Measurements from ENCODE around the gene JUNB.

JUNB gene

DNA sequence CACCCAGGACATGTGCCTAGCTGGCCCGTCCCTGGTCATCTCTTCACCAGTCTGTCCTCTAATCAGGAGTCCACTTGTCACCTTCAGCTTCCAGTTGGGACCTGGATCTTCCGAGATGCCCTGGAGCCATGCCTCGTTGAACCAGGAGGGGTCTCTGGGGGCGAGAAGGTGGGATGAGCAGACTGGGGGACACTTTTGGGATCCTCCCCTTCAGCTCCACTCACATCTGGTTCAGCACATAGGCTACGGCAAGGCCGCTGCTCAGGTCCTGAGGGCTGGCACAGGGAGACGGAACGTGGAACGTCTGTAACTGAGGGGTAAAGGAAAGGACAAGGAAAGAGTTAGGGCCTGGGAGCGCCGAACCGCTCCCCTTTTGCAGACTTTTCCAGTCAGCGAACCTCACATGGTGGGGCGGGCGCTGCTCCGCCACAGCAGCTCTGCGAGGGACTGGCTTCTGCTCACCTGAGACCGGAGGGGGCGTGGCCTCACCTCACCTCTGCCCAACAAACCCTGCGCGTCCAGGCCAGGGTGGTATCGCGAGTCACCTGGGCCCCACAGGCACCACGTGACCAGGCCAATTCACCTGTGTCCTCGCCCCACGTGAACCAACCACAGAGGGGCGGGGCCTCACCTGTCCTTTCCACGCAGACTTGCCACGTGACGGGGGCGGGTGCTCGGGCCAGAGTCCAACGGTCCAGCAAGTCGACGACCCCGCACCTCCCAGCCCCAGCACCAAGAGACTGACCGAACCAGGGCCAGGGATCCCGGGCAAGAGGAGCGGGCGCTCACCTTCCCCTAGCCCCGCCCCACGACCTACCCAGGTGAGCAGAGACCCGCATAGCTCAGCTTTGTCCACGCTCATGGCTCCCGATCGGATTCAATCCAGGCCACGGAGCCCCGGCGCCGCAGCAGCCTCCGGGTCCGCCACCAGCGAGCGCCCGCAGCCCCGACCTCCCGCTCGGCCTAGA lies 16.4 kb upstream of the JUNB start, which contains the start of gene HOOK2:
Gene HOOK2 (minus strand): TSS at position 965 of the 968 bp plus-strand sequence. CDS start 103 bp downstream, at position 862.
- DNase-seq = peak; percentile 49

- DNase-seq = peak; percentile 84
These were observed 13.9 kb upstream of the JUNB start for GRCh38 chr19:12777217-12778016.

DNA sequence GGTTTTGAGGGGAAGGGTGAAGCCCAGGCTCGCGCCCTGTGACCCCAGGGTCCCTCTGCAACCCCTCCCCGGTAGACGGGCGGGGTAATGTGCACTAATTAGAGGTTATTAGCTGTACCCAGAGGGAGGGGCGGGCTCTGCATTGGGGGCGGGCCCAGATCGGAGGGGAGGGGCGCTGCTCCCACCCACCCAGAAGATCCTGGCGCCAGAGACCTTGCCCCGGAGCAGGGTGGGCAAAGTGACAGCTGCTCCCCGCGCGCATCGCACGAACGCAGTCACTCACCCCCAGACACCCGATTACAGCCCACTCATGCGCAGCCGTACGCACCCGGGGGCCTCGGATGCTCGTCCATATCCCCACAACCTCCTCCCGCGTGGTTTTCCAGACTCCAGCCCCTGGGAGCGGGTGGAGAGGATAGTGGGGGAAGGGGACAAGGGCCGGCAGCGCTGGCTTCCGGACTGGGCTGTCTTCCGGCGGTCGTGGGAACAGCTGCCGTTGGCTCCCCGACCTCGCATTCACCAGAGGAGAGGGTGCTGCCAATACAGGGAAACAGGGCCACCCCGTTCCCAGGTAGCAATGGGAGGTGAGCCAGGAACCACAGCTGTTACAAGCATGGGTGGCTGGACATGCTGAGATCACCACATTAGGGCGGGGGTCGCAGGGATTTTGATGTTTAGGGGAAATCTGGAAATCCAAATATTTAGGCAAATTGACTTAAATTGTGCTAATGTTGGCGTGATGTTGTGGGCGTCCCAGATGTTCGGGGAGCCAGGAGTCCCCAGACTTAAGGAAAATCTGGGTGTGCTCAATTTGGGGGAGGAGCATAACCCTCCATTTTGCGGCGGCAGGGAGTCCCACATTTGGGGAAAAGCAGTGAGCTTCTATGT lies 13.0 kb upstream of the JUNB start:
- DNase-seq = no peak

DNA sequence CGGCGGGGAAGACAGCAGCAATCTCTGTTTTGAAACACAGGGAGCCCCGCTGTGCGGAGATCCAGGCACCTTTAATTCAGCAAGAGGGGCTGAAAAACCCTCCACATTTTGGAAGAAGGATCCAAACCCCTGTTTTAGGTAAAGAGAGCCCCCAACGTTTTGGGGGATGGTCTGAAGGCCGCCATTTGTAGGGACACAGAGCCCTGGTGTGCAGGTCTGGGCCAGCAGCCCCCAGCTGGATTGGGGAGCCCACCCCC lies 12.5 kb upstream of the JUNB start:
- no peak for DNase-seq

GRCh38 chr19:12779162-12779993 lies 11.9 kb upstream of the JUNB start:
- DNase-seq = no peak

DNA sequence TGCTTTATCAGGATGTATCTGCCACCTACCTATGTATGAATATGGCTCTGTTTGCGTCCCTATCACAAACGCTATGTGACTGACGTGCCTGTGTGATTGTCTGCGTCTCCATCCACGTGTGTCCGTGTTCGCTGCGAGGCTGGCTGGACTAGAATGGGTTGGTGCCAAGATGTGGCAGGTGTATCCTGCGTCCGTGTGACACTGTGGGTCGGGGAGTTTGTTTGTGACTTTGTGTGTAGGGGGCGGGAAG lies 9.2 kb upstream of the JUNB start:
- DNase-seq = no peak

DNA sequence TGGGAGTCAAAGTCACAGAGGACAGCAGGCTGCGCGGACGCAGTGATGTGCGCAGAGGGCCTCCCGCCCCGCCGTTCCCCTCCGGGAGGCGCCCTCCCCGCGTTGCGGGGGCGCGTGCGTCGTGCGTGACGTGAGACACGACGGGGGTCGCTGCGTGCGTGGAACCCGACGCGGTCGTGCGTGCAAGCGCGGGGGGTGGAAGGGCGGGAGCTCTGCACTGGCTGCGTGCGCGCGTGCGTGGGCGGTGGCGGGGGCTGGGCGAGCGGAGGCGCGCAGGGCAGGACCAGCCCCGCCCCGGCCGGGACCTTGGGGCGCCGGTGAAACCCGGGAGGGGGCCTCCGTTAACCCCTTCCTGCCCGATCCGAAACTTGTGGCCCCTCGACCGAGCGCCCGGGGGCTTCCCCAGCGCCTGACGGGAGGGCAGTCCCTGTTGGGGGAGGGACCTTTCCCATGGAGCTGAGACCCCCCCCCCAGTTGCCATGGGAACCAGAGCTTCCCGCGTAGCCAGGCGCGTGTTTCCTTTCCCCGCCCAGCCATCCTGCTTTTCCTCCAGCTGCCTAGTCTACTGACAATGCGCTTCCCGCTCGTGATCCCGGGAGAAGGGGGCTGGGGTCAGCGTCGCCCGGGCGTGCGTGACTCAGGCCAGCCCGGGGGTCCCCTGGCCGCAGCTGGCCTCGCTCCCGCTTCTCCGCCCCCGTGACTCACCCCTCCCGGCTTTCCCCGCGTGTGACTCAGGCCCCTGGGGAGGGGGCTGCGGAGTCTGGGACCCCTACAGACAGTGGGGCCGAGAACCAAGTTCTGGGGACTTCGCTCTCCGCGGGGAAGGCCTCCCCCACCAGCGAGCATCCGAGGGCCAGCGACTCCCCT lies 8.6 kb upstream of the JUNB start:
- peak; percentile 95 for DNase-seq

DNA sequence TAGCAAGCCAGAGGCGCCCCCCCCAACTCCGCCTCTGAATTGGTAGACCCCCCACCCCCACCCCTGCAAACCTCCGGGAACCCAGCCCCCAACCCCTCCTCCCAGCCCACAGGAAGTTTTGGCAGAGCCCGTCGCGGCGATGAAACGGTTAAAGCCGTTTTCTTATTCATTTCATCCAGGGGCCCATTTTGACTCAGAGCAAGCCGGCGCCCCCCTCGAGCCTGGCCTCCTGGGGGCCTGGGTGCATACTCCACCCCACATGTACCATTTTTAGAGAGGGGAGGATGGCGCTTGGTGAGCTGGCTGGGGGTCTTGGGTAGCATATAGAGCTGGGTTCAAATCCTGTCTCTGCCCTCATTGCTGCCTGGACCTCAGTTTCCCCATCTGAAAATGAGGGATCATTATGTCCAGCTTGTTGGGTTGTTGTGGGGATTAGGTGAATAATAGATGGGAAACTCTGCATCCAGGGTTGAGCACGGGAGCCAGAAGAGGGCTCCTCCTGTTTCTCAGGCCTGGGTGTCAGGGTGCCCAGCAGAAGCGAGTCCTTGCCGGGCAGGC lies 7.9 kb upstream of the JUNB start:
- DNase-seq = no peak

- no peak for DNase-seq
These were observed 7.4 kb upstream of the JUNB start for GRCh38 chr19:12783849-12784393.

GRCh38 chr19:12784394-12784870 lies 6.9 kb upstream of the JUNB start:
- no peak for DNase-seq

DNA sequence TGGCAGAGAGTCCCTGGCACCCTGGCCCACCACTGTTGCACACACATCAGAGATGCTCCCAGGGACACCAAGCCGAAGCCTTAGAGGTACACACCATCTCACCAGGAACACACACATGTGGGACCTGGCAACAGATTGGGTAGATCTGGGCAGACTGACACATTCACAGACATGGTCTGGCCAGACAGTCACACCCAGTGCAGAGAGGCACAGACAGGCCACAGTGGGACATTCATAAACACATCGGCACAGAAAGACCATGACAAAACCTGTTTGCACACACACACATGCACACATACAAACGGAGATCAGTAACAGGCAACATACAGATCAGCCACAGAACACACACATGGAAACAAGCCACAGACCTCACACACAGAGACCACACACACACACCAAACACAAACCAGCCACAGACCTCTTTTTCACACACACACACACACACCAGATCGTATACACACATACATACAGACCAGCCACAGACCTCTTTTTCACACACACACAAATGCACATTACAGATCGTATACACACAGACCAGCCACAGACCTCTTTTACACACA lies 6.3 kb upstream of the JUNB start:
- DNase-seq = no peak

DNA sequence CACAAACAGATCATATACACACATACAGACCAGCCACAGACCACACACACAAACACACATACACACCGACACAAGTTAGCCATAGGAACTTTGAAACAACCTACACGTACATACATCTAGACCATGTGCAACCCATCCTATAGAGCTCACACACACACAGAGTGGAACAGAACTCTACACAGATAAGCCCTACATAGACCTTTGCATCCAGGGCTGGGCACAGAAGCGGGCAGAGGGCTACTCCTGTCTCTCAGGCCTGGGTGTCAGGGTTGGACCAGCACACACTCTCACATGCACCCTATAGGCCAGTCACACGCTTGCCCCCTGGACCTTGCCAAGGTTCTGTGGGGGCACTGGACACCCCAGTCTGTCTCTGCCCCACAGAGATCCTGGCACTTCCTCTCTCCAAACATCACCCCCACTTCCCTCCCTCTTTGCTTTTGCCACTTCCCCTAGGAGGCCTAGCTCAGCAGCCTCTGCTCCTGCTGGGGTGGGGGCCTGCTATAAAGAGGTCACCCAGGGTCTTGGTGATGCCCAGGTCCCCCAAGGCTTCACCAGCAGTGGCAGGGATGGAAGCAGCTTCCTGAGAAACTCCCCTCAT lies 5.8 kb upstream of the JUNB start:
- DNase-seq = no peak

GRCh38 chr19:12786141-12786870 lies 5.0 kb upstream of the JUNB start:
- no peak for DNase-seq

GRCh38 chr19:12786952-12787351 lies 4.3 kb upstream of the JUNB start:
- DNase-seq = no peak

DNA sequence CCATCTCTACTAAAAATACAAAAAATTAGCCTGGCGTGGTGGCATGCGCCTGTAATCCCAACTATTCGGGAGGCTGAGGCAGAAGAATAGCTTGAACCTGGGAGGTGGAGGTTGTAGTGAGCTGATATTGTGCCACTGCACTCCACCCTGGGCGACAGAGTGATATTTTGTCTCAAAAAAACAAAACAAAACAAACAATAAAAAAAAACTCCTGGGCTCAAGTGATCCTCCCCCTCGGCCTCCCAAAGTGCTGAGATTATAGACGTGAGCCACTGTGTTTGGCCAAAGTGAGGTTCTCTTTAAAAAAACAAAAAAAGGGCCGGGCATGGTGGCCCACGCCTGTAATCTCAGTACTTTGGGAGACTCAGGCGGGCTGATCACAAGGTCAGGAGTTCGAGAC lies 3.8 kb upstream of the JUNB start:
- DNase-seq = no peak

DNA sequence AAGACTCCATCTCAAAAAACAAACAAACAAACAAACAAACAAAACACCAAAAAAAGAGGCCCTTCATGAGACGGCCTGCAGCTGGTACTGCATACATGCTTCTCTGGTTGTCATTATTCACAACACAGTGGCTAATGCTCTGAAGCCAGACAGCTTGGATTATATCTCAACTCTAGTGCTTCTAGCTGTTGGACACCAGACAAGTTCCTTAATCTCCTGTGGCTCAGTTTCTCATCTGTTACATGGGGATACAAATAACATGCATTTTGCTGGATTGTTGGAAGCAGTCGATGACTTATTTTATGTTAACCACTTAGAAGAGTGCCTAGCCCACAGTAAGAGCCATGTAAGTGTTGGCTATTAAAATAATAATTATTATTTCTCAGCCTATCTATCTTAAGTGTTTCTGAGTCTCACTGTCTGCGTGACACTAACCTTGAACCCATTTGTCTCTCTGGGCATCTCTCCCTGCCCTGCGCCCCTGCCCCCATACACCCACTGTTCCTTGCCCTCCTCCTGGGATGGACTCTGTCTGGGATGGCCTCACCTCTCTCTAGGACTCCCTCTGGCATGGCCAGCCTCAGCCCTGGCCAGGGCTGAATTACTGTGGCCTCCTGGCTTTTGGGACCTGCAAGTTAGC lies 3.1 kb upstream of the JUNB start:
- no peak for DNase-seq

- DNase-seq = no peak
These were observed 2.6 kb upstream of the JUNB start for GRCh38 chr19:12788682-12789097.

- DNase-seq = no peak
These were observed 2.0 kb upstream of the JUNB start for GRCh38 chr19:12789098-12789903.
